HUES64 (cell line): ENCODE results near the gene MLH1.
"Not testable (repeated sequence)": the region's sequence is repeated elsewhere in the genome, so short reads cannot be mapped to it uniquely, and the experiment has no call there.

Source experiments
- H3K27ac ChIP-seq: 2 replicates; pipeline ENCODE4 v1.7.0; 2013; ENCODE audit warnings: low read depth, low read length, inconsistent platforms
- H3K27me3 ChIP-seq: 2 replicates; pipeline ENCODE4 v1.6.1; 2013; ENCODE audit warnings: mild to moderate bottlenecking, low read length; ENCODE audit not compliant: insufficient read depth
- H3K36me3 ChIP-seq: 2 replicates; pipeline ENCODE4 v1.6.1; 2013; ENCODE audit warnings: mild to moderate bottlenecking, low read length; ENCODE audit not compliant: insufficient read depth
- H3K4me1 ChIP-seq: 2 replicates; pipeline ENCODE4 v1.6.1; 2013; ENCODE audit warnings: mild to moderate bottlenecking, low read length, moderate library complexity; ENCODE audit not compliant: insufficient read depth
- H3K4me3 ChIP-seq: 2 replicates; pipeline ENCODE4 v1.5.1; 2013; ENCODE audit warnings: mild to moderate bottlenecking, low read length, moderate library complexity
- H3K9ac ChIP-seq: 2 replicates; pipeline ENCODE4 v1.6.1; 2013; ENCODE audit warnings: mild to moderate bottlenecking, low read depth, low read length
- H3K9me3 ChIP-seq: 2 replicates; pipeline ENCODE4 v1.6.1; 2013; ENCODE audit warnings: low read depth, low read length; ENCODE audit not compliant: insufficient read depth
- WGBS: fragments of 150-250, 120-280 bp; methylation state at CpG from one replicate; pipeline ENCODE4 v1.1.7; 2013; ENCODE audit warnings: missing lambda C conversion rate; 5-methylcytosine and 5-hydroxymethylcytosine counted together

Gene MLH1

DNA sequence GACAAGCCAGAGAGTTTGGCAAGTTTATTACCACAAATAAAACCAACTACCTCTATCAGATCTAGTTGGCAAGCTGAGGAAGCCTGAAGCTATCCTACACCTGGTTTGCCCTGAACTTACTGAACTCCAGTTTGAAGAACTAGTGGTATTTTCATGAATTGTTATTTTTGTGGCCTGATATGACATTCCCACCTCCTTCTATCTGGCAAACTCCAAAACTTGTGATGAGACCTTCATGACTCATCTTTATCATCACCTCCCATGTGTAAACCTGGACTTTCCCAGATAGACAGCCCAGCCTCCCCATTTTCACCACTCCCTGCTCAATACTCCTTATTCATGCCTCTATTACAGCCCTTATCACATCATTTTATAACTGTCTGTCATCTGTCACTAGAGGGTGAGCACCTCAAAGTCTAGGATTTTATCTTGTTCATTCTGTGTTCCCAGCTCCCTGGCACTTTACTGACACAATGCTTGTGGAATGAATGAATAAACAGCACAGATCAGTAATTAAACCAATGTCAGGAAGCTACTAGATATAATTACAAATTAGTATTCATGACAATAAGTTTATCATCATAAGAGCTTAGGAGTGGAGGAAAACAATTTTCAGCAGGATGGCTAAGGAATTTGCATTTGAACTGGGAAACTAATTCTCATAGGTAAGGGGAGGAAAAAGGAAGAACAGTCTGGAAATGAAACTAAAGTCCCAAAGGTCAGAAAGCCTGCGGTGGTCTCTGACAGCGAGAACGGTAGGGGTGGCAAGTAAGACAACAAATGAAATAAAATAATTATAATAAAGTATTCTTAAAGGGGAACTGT, 35.2 kb upstream of the MLH1 start:
- Histone ChIP-seq H3K4me3 (no peak overlapping the region), H3K9ac (no peak overlapping the region), H3K9me3 (no peaks in the 10 kb centered on the region), H3K4me1 (no peaks in the 10 kb centered on the region), H3K27me3 (no peaks in the 10 kb centered on the region), H3K27ac (no peak overlapping the region), H3K36me3 (no peaks in the 10 kb centered on the region)
- 100% methylated on average over 1 of the region's 3 CpGs for WGBS

DNA sequence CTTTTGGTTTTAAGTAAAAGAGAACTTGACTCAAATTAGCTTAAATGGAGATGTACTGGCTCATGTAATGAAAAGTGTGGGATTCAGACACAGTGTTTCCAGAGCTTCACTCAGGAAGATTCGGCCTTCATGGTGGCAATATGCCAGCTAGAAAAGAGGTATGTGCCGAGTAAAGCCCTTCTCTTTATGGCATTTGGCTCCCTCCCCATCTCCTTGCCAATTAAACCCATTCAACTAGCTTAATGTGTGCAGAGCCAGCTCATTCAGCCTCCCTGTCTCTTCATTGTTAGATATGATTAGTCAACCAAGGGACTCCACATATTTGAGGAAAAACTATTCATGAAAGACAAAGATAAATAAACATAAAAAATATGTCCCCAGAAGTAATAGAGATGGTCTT, 33.5 kb upstream of the MLH1 start:
- 84% methylated on average over 2 of the region's 2 CpGs for WGBS
- Histone ChIP-seq H3K4me3 (no peak overlapping the region), H3K27ac (no peak overlapping the region), H3K4me1 (no peaks in the 10 kb centered on the region), H3K9ac (no peak overlapping the region), H3K9me3 (no peaks in the 10 kb centered on the region), H3K27me3 (no peaks in the 10 kb centered on the region), H3K36me3 (no peaks in the 10 kb centered on the region)

GRCh38 chr3:36960502-36960901, 32.8 kb upstream of the MLH1 start:
- Histone ChIP-seq H3K9me3 (no peaks in the 10 kb centered on the region), H3K9ac (no peak overlapping the region), H3K27ac (no peak overlapping the region), H3K4me1 (no peaks in the 10 kb centered on the region), H3K27me3 (no peaks in the 10 kb centered on the region), H3K4me3 (no peak overlapping the region), H3K36me3 (no peaks in the 10 kb centered on the region)
- 86% methylated on average over 4 of the region's 4 CpGs for WGBS

- H3K4me1 ChIP-seq, H3K27me3 ChIP-seq, H3K9me3 ChIP-seq, H3K27ac ChIP-seq, H3K36me3 ChIP-seq, H3K4me3 ChIP-seq, H3K9ac ChIP-seq: not testable (repeated sequence)
- WGBS = 98% methylated on average over 6 of the region's 7 CpGs
These were observed 30.3 kb upstream of the MLH1 start for GRCh38 chr3:36963008-36963407.

- Histone ChIP-seq H3K4me3 (no peak overlapping the region), H3K4me1 (no peaks in the 10 kb centered on the region), H3K9ac (no peak overlapping the region), H3K36me3 (no peaks in the 10 kb centered on the region), H3K9me3 (no peaks in the 10 kb centered on the region), H3K27me3 (no peaks in the 10 kb centered on the region), H3K27ac (no peak overlapping the region)
- 100% methylated on average over 1 of the region's 1 CpG for whole genome bisulfite sequencing
These were observed 29.0 kb upstream of the MLH1 start for GRCh38 chr3:36964331-36964730.

- H3K27me3 ChIP-seq = no peaks in the 10 kb centered on the region
- H3K9ac ChIP-seq = no peak overlapping the region
- H3K4me1 ChIP-seq = peaks cover 2% of the 10 kb centered on the region; the same call in 1 of the 2 replicates
- H3K9me3 ChIP-seq = no peaks in the 10 kb centered on the region
- no peaks in the 10 kb centered on the region for H3K36me3 ChIP-seq
- no peak overlapping the region for H3K27ac ChIP-seq
- H3K4me3 ChIP-seq = no peak overlapping the region
These were observed 28.5 kb upstream of the MLH1 start for GRCh38 chr3:36964817-36965216.

GRCh38 chr3:36965440-36965839, 27.9 kb upstream of the MLH1 start:
- Histone ChIP-seq H3K4me1 (peaks cover 8% of the 10 kb centered on the region; the same call in 1 of the 2 replicates), H3K27ac (no peak overlapping the region), H3K9ac (no peak overlapping the region; the same call in 1 of the 2 replicates), H3K9me3 (no peaks in the 10 kb centered on the region), H3K4me3 (no peak overlapping the region), H3K27me3 (no peaks in the 10 kb centered on the region), H3K36me3 (no peaks in the 10 kb centered on the region)
- WGBS = 96% methylated on average over 3 of the region's 3 CpGs

- 86% methylated on average over 4 of the region's 4 CpGs for WGBS
- H3K27ac ChIP-seq = no peak overlapping the region
- no peaks in the 10 kb centered on the region for H3K27me3 ChIP-seq
These were observed 24.2 kb upstream of the MLH1 start for GRCh38 chr3:36969085-36969484.

DNA sequence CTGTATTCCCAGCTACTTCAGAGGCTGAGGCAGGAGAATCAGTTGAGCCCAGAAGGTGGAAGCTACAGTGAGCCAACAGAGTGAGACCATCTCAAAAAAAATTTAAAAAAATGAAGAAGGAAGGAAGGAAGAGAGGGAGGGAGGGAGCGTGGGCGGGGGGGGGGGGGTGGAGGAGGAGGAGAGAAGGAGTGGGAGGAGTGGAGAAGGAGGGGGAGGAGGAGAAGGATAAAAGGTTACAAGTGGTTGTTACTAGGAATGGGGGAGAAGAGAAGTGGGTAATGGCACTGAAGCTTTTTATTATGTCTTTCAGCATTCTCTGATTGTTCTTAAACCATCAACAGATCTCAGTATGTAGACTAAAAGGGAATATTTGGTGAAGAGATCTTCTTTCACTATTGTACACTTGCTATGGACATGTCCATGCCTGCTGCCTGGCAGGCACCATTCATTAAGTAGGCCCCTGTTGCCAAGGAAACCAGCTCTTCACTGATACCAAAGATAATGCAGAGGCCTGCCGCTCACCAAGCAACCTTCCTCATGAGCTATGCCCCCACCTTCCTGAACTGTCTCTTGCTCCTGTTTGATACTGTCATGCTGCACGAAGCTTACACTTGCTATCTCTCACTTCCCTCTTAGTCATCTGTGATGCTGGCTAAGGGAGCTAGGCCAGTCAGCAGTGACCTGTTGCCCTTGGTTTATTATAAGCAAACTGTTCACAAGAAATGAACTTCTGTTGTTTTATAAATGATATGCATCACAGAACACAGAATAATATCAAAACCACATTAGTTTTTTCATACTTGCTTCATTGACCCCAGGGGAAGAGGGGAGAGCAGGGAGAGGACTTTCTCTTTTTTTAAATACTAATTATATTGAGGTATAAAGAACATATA, 23.5 kb upstream of the MLH1 start:
- H3K9me3 ChIP-seq = no peaks in the 10 kb centered on the region
- no peaks in the 10 kb centered on the region for H3K36me3 ChIP-seq
- no peak overlapping the region for H3K27ac ChIP-seq
- no peak overlapping the region for H3K4me3 ChIP-seq
- 50% methylated on average over 4 of the region's 4 CpGs for WGBS
- H3K27me3 ChIP-seq = no peaks in the 10 kb centered on the region
- H3K9ac ChIP-seq = no peak overlapping the region
- H3K4me1 ChIP-seq = peaks cover 8% of the 10 kb centered on the region; the same call in 1 of the 2 replicates

More at GRCh38 chr3:36969085-36969484, 24.2 kb upstream of the MLH1 start:
- no peak overlapping the region for H3K9ac ChIP-seq
- no peaks in the 10 kb centered on the region for H3K9me3 ChIP-seq
- no peak overlapping the region for H3K4me3 ChIP-seq
- H3K36me3 ChIP-seq = no peaks in the 10 kb centered on the region
- peaks cover 8% of the 10 kb centered on the region; the same call in 1 of the 2 replicates for H3K4me1 ChIP-seq

DNA sequence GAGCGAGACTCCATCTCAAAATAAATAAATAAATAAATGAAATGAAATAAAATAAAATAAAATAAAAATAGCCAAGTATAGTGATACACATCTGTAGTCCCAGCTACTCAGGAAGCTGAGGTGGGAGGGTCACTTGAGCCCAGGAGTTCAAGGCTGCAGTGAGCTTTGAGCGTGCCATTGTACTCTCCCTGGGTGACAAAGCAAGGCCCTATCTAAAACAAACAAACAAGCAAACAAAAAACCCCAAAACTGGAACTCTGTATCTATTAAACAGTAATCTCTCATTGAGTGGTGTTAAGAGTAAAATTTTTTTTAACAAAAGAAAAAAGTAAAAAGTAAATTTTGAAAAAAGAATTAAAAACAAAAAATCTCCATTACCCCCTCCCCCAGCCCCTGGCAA, 21.2 kb upstream of the MLH1 start:
- peaks cover 8% of the 10 kb centered on the region; the same call in 1 of the 2 replicates for H3K4me1 ChIP-seq
- no peak overlapping the region for H3K4me3 ChIP-seq
- 78% methylated on average over 1 of the region's 2 CpGs for WGBS
- H3K9me3 ChIP-seq = no peaks in the 10 kb centered on the region
- no peaks in the 10 kb centered on the region for H3K27me3 ChIP-seq
- H3K9ac ChIP-seq = no peak overlapping the region
- H3K36me3 ChIP-seq = no peaks in the 10 kb centered on the region
- no peak overlapping the region for H3K27ac ChIP-seq

DNA sequence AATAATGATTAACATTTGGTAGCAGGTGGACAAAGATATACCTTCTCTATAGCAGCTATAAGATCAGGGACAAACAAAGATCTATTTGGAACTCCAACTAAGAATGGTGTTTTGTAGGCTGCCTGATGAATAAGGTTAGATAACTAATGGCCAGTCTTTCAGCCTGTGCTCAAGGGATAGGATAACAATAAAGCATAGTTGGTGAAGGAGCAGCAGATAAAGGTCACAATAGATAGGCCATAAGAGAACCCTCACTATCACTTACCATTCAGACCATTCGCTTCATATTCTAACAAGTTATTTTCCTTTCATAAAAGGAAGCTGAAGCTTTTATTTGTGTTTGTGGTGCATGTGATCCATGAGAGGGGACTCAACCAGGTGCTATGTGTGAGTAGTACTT, 20.2 kb upstream of the MLH1 start:
- no peaks in the 10 kb centered on the region for H3K9me3 ChIP-seq
- WGBS = no CpG with 5 or more reads among the region's 1 CpG
- no peak overlapping the region for H3K4me3 ChIP-seq
- H3K9ac ChIP-seq = no peak overlapping the region
- no peaks in the 10 kb centered on the region for H3K27me3 ChIP-seq
- H3K27ac ChIP-seq = no peak overlapping the region
- H3K36me3 ChIP-seq = no peaks in the 10 kb centered on the region
- peaks cover 8% of the 10 kb centered on the region; the same call in 1 of the 2 replicates for H3K4me1 ChIP-seq
